GM21528 (cell line): ENCODE results near the gene SDK2.

ENCODE experiments used
- ATAC-seq: cut with Tn5 transposase; IDR thresholded peaks from one replicate; pipeline ENCODE4 v1.9.1; 2021; ENCODE audit warnings: mild to moderate bottlenecking, moderate library complexity; ENCODE audit not compliant: unreplicated experiment, low FRiP score

The SDK2 gene

DNA sequence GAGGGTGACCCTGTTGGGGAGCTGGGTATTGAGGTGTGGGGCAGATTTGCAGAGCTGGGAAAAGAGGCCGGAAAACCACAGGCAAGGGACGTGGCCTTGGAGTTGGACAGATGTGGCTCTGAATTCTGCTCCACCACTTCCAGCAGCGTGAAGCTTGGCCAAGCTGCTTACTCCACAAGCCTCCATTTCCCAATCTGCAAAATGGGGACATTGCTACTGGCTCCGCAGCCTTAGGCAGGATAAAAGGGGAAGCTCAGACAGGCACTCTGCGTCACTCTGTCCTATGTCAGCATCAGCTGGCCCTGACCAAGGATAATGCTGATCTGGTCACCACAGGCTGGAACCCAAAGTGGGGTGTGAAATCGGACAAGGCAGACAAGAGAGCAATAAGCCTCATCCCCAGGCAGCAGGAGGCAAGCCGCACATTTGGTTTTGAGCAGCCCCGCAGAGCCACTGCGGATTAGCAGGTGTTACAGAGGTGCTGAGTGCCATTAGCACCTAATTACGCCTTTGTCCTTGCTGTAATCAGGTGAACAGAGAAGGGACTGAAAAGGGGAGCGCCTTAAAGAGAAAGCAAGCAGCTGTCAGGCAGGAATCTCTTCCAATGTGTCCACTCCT, 54.8 kb downstream of the SDK2 start:
- no peak for ATAC-seq

DNA sequence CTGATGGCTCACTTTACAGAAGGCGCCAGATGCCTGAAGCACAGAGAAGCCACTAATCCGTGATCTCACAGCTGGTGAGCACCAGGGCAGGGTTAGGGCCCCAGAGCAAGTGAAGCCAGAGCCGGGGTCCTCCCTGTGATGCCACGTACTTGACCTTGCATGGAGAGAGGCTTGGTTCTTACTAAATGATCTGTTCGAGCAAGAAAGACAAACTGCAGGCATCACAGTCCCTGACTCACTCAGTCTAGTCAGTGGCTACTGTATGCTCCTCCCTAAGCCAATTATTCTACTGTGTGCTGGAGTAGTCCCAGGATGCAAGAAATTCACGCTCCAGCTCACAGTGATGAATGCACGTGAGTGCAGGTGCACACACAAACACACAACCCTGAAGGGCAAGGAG, 55.4 kb downstream of the SDK2 start:
- ATAC-seq: no peak

DNA sequence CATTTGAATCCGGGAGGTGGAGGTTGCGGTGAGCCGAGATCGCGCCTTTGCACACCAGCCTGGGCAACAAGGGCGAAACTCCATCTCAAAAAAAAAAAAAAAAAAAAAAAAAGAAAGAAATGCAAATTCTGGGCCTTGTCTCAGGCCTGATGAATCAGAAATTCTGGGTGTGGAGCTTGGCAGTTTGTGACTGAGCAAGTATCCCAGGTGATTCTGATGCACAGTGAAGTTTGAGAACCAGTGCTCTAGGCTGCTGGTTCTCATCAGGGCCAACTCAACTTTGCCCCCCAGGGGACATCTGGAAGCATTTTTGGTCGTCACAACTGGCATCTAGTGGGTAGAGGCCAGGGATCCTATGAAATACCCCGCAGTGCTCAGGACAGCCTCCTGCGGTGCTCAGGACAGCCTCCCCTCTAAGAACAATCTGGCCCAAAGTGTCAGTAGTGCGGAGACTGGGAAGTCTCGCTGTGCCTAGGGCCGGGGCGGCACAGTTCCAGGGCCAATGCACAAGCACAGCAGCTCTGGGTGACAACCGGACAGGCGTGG, 55.9 kb downstream of the SDK2 start:
- no peak for ATAC-seq

DNA sequence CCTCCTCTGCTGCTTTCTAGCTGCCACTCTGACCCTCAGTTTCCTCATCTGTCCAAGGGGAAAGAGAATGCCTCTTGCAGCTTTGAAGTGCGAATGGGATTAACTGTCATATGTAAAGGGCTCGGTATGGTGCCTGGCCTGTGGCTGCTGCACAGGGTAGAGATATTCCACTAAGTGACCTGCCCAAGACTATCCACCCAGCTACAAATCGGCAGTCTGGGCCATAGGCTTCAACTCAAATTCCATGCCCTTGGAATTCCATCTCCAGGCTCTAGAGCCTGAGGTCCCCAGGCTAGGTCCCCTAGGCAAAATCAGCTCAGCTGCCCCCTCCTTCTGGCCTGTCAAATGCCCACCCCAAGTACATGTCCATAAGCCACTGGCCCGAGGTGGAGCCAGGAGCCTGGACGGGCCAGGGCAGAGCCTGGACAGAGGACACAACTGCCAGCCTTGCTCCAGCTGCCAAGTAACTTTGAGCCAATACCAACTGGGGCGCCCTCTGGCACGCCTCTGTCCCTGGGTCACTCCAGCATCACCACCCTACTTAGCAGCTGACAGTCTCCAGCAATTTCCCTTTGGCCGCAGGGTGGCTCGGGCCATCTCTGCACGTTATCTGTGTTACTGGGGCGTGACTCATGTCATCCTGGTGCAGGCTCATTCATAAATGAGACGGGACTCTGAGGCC, 57.2 kb downstream of the SDK2 start:
- no peak for ATAC-seq

DNA sequence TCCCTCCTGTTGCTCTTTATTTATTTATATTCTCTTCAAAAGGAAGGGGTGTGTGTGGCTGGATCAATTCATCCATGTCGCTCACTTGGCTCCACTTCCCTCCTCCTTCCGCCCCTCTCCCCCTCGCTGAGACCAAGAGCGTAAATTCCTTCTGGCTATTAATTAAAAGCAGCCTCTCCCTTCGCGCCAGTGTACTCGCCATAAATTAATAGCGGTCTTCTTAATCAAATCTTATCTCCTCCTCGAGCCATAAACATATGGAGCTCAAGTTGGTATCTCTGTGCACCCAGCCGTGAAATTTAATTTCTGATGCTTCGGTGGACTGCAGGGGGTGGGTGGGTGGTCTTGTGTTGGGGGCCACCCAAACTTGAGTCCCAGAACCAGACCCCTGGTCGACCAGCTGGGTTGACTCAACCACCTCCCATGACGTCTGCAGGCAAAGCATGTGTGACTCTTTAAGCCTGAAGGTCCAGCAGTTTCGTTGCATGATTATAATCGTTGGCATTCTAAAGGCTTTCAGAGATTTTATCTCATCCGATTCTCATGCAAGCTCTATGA, 57.9 kb downstream of the SDK2 start:
- ATAC-seq: no peak

DNA sequence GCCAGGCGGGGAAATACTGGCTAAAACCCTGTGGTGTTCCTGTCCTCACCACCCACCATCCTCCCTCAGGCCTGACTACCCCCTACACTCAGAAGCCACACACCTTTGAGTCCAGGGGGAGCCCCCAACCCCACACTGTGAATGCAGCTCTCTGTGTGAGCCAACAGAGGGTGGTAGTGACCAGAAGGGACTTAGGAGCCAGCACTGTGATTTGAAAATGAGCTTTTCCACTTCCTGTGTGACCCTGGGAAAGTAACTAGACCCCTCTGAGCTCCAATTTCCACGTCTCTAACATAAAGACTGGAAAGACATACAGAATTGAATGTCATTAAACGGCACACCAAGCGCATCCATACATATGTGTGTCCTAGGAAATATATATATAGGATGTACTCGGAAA, 58.7 kb downstream of the SDK2 start:
- ATAC-seq: no peak

DNA sequence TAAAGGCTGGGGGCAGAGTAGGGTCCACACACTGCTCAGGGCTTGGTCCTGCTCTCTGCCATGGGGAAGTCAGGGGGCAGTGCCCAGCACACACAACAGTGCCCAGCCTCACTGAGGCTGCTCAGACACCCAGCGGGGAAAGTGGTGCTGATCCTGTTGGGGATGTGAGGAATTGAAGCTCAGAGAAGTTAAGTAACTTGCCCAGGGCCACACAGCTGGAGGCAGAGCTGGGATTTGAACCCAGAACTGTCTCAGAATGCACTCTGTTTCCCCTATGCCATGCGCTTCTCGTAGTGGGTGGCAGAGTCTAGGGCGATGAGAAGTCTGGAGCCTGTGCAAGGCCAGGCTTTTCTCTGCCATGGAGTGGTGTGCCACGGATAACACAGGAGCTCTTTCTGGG, 59.3 kb downstream of the SDK2 start:
- ATAC-seq: no peak

DNA sequence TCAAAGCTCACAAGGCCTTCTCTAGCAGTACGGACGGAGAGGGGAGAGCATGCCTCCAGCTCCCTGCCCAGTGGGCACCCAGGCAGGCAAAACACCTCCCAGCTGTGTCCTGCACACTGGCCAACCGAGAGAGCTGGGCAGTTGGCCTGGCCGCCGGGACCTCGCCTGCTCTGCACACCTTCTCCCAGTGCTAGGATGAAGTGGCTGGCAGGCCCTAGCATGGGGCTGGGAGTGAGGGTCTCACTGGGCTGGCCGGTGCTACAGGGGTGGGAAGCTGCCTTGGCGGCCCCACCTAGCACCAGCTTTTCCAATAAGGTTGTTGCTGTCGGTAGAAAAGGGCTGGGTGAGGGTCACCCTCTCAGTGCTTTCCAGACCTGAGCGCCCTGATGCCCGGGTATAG, 60.2 kb downstream of the SDK2 start:
- ATAC-seq: no peak

DNA sequence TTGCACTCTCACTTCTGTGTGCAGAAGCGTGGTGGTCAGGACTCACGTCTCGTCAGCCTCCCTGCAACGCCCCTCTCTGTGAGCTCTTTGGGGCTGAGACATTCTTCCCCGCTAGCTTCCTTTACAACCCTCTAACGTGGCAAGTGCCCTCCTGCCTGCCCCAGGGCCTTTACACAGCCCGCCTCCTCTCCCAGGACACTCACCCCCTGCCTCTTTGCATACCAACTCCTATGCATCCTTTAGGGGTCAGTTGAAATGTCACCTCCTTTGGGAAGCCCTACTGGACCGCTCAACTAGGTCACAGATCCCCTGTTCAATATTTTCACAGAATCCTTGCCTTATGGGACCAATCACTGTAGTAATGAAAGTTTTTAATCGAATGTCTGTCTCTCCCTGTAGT, 61.4 kb downstream of the SDK2 start:
- ATAC-seq: no peak

DNA sequence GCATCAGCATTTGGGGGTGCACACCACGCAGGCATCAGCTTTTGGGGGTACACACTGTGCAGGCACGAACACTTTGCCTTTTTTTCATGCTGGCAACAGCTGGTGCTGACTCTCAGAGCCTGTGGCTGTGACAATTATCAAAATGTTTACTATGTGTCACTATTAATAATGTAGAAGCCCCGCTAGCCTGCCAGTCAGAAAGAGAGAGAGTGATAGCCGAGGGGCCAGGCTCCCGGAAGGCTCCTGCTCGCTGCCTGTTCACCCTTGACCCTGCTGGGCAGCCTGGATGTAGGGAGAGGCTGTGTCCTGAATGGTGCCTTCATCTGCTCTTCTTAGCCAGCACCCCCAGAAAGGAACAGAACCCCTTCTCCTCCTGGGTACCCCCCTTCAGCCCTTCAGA, 61.9 kb downstream of the SDK2 start:
- no peak for ATAC-seq

DNA sequence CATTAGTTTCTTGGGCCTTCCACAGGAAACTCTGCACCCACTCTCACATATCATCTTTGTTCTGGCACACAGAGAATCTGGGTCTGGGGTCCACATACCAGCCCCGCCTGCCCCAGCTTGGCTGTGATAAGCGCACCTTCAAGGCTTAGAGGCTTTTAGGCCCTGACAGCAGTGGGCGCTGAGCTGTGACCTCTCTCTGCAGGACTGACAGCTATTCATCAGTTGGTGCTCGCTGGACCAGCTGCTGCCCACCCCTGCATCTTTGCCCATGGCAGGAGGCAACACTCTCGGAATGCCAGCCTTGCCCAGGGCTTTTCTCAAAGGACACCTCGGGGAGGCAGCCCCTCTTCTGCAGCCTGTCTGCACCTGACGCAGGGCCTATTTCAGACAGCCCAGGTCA, 62.9 kb downstream of the SDK2 start:
- ATAC-seq: no peak

DNA sequence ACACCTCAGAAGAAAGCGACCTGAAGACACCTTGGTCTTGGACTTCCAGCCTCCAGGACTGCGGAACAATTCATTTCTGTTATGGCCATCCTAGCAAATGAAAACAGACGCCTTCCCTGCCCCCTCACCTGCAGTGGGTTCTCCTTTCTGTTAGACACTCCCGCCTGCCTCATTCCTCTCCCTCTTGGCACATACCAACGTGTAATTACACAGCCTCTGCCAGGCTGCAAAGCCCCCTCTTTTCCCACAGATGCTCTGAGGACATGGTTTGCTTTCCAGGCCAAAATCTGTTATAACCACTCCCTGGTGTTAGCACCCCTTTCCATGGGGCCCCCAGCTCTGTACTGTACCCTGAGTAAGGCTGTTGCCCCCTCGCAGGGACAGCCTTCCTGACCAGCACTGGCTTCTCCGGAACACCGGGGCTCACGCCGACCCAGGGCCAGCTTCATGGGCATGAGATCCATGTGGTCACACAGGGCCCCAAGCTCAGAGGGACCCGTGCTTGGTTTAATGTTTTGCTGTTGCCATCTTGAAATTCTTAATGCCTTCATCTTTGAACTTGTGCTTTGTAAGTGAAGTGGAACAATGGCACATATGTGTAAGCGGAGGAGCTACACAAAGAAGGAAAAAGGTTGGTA, 64.1 kb downstream of the SDK2 start:
- ATAC-seq: no peak

DNA sequence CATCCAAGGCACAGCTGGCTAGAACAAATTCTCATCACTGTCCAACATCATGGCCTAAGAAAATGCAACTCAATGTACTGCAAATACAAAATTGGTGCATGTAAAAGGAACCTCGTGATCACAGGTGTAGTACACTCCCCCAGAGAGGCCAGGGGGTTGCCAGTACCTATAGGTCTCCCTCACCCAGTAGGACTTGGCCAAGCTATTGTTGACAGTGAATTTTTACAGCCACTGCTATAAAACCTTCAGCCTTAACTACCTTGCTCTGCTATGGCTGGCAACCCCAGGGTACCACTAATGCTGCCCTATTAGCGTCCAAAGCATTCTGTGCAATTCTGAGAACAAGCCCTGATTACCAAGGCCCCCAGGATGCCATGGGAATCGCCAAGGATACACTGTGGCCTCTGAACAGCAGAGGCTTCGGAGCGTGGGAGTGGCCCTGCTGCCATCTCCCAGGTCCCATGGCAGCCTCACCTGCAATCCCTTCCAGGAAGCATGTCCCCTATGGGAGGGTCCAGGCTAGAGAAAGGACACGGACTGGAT, 67.6 kb downstream of the SDK2 start:
- ATAC-seq: no peak

DNA sequence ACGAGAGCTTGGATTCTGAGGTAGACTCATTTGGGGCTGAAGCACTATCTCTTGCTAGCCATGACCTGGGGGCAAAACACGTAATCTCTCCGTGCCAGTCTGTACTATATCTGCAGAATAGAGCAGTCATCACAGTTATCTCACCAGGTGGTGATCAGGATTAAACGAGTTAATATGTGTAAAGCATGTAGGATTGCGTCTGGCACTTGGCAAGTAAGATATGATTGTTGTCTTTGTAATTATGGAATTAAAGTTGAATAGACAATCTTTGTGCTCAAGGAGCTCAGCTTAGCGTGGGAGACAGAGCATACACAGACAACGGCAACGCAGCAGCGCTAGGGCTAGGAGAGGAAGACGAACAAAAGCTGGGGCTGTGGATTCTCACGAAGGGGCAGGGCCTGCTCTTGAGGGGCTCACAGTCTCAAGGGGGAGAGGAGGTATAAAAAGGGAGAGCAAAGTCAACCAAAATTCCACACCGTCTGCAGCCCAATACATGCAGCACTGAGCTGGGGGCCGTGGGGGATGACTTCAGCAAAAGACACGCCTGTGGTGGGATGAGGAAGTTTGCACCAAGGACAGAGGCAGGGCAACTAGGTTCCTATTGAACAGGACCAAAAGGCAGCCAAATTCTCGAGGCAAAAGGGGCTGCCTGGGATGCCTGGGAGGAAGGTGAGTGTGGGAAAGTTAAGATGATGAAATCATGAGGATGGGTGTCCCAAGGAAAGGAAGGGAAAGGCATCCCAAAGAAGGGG, 68.6 kb downstream of the SDK2 start:
- no peak for ATAC-seq

DNA sequence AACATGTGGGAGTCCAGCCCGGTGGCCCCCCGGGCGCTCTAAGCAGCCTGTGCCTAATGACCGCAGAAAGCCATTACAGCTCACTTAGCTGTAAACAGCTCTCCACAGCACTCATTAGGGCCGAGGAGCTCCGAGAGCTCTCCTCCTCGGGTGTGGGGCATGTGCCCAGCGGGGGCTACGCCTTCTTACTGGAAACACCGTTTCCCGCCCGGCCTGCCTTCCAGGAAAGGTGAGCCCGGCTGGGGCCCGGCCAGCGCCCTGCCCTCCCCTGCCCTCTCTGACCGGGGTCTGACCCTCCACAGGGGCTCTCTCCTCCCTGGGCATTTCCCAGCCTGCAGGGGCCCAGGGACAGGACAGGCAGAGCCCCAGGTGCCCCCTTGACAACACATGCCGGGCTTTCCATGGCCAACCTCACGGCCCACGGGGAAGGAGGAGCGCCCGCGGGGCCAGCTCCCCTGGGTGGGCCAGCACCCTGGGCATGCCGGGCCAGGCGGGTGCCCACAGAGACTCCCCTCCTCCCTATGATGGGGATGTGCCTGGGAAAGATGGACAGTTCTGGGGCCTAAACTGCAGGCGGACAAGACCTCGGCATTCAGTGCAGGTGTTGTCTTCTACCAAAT, 72.6 kb downstream of the SDK2 start:
- no peak for ATAC-seq

DNA sequence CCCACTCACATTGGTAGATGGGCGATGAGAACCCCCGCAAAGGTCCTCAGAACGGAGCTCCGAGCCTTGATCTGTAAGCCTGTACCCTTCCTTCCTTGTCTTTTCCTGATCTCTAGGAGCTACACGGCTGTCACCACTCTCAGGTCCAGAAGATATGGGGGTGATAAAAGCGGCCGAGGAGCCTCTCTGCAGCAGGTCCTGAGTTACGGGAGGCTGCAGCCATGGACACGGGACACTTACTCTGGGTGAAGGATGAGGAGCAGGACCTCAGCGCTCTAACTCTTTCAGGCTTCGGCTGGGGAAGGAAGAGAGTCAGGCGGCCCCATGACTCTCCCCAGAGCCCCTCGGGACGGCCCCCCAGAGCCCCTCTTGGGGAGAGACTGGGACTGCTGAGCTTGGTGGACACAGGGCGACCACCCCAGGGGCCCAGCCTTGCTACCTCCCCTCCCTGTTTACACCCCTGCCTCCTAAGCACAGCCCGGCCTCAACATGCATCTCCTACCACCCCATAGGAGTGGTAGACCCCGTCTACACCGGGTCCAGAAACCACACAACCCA, 74.4 kb downstream of the SDK2 start:
- ATAC-seq: no peak

DNA sequence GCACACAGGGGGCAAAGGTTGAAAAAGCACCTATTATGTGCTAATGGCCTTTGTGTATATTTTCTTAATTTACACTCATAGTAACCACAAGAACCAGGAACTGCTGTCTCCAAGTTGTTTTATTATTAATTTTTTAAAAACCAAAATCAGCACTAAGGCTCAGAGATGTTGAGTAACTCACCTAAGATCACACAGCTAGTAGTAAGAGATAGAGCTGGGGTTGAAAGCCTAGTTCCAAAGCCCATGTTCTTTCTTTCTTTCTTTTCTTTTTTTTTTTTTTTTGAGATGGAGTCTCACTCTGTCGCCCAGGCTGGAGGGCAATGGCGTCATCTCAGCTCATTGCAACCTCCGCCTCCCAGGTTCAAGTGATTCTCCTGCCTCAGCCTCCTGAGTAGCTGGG, 75.3 kb downstream of the SDK2 start:
- no peak for ATAC-seq

DNA sequence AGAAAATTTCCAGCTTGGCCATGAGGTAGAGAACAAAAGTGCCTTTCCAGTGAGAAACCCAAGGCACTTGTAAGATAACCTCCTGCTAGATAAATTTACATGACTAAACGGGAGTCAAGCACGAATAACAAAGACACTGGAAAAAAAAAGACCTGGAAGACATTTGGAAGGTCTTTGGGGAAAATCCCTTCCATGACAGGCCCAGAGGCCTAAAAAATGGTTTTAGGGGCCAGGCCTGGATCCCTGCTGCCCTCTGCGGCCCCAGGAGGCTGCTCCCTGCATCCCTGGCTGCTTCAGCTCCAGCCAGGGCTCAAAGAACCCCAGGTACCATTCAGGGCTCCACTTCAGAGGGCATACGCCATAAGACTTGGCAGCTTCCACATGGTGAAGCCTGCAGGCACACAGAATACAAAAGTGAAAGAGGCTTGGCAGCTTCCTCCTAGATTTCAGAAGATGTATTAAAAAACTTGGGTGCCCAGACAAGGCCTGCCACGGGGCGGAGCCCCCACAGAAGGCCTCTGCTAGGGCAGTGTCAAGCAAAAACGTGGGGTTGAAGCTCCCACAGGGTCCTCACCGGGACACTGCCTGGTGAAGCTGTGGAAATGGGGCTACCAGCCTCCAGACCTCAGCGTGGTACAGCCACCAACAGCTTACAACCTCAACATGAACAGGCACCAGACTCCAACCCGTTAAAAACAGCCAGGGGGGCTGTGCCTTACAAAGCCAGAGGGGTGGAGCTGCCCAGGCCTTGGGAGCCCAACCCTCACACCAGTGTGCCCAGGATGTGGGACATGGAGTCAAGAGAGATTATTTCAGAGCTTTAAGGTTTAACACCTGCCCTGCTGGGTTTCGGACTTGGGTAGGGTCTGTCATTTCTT, 77.1 kb downstream of the SDK2 start:
- peak; percentile 64 for ATAC-seq

DNA sequence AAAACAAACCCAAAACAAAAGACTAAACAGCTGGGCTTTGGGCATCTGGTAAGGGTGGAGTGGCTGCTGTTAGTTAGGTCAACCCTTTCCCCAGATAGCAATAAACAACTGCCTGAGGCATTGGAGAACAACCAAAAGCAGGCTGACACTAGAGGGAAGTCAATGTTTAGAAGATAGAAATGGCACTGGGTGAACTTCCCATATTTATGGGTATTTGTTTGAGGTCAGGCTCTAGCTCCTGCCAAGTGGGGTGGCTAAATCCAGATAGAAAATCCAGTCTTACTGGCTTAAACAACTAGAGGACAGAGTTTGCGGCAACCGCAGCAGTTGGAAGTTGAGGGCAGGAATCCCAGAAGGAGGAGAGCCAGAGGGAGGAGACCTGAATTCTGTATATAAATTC, 79.4 kb downstream of the SDK2 start:
- no peak for ATAC-seq
